Measurements from ENCODE around the gene CCDC172.
"Not testable (repeated sequence)": the region's sequence is repeated elsewhere in the genome, so short reads cannot be mapped to it uniquely, and the experiment has no call there.

Gene CCDC172

DNA sequence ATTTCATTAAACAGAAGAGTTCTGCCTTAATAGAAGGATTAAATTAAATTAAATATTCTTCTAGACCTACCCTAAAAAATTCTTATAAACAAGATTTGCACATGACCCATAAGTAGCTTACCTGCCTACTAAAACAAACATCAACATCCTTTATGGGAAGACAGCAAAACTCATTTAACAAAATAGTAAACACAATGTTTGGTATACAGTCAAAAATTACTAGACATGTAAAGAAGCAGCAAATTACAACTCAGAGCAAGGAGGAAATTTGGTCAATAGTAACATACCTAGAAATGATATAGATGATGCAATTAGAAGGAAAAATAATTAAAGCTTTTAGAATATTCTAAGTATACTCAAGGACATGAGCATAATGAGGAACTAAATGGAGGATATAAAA, 27.9 kb downstream of the CCDC172 start:
- DNase-seq = no peak

DNA sequence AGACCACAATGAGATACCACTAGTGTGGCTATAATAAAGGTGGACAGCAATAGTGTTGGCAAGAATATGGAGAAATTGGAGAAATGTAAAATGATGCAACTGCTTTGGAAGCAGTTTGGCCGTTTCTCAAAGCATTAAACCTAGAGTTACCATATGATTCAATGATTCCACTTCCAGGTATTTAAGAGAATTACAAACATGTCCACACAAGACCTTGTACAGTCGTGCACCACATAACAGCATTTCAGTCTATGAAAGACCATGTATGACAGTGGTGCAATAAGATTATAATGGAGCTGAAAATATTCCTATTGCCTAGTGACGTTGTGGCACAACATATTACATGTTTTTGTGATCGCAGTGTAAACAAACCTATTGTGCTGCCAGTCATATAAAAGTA, 29.6 kb downstream of the CCDC172 start:
- no peak for DNase-seq

DNA sequence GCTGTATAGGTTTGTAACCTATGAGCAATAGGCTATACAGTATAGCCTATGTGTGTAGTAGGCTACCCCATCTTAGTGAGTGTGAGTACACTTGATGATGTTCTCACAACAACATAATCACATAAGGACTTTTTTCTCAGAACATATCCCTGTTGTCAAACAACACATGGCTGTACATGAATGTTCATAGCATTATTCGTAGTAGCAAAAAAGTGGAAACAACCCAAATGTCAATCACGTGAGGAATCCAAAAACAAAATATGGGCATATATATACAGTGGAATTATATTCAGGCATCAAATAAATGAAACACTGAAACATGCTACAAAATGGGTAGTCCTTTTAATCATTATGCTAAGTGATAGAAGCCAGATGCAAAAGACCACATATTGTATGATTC, 31.1 kb downstream of the CCDC172 start:
- DNase-seq = no peak

DNA sequence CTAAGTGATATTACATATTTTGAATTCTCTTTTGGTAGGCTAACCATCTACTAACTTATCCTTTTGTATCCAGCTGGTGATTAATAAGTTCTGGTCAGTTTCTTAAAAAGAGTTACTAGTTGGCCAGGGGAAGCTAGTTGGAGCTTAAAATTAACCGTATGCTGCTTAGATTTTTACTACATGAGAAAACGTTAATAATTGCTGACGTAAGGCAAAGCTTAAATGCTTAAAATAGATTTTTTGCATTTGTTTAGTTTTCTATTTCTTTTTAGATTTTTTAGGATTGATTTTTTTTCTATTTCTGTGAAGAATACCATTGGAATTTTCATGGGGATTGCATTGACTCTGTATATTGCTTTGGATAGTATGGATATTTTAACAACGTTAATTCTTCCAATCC, 32.6 kb downstream of the CCDC172 start:
- no peak for DNase-seq

DNA sequence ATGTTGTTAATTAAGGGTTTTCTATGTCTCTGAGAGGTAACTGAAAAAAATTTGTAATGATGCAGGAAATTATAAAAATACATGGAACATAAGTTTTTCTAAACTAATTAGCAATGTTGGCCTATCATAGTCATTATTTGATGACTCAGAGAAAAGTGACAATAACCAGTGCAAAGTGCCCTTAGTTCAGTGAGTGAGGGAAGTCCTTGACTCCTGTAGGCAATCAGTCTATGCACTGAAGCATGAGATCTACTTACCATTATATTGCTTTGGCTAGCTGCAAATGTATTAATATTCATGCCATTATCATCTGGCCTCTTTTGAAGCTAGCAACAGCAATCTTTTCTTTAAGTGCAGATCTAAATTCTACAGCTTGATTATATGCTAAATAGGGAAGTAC, 40.6 kb downstream of the CCDC172 start:
- DNase-seq = no peak

DNA sequence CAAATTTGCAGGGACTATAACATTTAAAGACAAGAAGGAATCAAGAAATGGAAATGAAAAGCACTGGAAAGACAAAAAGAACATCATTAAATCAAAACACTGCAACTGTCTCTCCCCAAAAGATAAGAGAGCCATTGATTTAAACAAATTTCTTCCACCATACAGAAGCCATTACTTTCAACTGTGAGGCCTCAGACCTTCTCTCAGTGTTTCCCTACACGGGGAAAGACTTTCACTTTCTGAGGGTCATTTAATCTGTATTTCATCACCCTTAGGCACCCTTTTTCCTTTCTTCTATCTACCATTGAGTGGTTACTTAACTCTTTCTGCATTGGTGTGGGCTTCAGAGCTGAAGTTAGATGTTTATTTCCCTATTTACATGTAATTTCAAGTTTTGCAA, 47.5 kb downstream of the CCDC172 start:
- no peak for DNase-seq

DNA sequence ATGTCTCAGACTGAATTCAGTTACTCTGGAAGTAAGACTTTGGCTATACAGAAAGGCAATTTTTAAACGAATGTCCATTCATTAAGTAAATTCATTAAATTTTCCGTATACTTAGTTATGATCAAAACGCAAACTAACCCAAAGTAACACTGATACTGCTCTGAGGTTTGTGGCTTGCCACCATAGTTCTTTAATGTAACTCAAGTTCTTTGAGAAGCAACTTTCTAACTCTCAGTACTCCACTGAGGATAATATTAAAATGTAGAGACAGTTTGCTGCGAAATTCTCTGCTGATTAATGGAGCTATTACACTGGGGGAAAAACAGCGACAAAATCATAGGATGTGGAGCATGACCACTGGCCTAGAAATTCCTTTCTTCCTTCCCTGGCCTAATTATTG, 58.0 kb downstream of the CCDC172 start:
- no peak for DNase-seq

DNA sequence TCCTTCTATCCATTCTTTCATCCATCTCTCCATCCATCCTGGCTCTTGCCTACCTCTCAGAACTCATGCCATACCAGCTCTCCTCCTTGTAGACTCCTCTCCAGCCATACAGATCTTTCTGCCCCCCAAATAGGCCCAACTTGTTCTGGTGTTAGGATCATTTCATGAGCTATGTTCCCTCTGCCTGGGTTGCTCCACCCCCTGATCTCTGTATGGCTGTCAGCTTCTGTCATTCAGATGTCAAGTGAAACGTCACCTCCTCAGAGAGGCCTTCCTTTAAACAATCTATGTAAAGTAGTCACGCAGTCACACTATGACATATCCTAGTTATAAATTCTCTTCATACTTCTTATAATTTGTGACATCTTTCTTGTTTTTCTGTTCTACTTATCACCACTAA, 61.1 kb downstream of the CCDC172 start:
- DNase-seq = no peak

DNA sequence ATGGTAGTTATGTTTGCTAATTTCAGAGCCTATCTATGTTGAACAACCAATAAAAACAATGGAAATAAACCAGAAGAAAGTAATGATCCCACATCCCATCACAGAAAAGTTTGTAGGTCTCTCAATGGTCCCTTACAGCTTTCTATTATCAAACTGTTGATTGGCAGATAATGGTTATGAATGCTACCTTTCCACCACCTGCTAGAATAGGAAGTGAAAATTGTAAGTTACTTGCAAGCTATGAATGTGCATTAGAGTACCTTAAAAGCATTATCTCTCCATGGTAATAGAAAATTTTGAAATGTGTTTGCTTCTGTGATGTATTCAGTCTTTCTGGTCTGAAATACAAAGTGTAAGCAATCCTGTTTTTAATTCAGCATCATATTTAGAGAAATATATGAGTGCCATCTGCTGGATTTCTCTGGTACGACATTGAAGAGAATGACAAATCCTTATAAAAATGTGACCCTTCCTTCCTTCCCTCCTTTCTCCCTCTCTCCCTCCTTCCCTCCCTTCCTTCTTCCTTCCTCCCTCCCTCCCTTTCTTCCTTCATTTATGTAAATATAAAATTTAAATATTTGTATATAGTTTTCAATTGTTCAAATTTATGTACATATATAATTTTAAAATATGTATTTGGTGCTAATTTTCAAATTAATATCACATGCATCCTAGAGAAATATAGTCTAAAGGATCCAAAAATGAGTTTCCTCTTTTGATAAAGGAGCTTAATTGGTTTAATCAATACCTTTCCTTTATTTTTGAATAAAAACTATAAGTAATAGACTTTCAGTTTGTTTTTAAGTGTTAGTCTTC, 62.0 kb downstream of the CCDC172 start:
- DNase-seq = no peak

DNA sequence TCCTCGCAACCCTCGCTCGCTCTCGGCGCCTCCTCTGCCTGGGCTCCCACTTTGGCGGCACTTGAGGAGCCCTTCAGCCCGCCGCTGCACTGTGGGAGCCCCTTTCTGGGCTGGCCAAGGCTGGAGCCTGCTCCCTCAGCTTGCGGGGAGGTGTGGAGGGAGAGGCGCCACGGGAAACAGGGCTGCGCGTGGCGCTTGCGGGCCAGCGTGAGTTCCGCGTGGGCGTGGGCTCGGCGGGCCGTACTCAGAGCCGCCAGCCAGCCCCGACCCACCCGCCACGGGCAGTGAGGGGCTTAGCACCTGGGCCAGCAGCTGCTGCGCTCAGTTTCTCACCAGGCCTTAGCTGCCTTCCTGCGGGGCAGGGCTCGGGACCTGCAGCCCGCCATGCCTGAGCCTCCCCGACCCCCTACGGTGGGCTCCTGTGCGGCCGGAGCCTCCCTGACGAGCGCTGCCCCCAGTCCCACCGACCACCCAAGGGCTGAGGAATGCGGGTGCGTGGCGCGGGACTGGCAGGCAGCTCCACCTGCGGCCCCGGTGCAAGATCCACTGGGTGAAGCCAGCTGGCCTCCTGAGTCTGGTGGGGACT, 69.1 kb downstream of the CCDC172 start:
- not testable (repeated sequence) for DNase-seq

DNA sequence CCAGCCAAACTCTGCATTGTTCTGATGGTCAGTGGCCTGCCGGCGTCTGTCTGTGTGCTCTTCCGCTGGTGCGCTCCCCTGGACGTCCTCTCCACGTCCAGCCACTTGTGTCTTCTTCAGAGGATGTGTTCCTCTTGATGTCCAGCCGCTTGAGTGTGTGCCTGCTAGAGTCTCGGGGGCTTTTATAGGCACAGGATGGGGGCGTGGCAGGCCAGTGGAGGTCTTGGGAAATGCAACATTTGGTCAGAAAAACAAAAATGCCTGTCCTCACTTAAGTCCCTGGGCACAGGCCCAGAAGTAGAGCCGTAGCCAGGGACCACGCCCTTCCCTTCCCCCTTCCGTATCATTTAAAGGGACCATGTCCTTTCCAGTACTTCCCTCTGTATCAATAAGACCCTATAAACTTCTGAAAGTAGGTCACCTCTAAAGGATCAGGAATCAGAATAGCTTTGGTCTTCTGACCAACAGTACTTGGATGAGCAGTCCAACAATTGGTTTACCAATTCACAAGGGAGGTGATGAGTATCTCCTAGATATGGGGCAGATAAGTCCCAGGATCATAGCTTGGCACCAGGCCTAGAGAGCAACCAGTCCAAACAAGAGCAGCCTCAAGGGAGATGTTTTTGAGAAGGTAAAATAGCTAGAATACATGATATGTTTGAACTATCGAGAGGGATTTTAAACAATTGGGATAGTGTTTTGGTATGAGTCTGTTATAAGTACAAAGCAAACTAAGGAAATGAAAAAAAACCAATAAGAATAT, 71.2 kb downstream of the CCDC172 start:
- DNase-seq = no peak

DNA sequence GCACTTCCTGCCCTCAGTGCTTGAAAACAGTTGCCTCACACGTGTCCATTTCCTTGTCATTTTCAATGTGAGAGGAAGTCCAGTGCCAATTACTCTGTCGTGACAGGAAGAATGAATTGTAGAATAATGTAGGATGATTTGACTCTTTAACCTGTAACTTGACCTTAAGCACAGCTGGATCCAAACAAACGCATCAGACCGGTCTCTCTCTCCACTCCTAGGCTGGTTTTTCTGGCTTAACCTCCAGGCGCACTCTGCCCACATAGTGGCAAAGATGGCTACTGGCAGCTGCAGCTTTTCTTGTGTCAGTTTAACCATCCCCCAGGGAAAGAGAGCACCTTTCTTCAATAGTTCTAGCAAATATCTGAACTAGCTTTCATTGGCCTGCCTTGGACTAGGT, 74.0 kb downstream of the CCDC172 start:
- DNase-seq = no peak

DNA sequence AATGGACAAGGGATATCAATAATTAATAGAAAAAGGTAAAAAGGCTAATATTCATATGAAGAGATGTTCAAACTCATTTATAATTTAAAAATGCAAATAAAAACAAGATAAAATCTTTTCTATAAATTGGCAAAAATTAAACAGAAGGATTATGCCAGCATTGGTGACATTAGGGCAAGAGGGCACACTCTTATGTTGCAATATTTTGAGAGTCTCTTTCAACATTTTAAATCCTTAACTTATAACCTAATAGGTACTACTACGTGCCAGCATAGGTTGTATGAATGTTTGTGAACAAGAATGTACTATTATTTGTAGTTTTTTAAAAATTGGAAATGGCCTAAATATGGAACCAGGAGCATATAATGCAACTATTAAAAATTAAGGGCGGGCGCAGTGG, 78.6 kb downstream of the CCDC172 start:
- no peak for DNase-seq

DNA sequence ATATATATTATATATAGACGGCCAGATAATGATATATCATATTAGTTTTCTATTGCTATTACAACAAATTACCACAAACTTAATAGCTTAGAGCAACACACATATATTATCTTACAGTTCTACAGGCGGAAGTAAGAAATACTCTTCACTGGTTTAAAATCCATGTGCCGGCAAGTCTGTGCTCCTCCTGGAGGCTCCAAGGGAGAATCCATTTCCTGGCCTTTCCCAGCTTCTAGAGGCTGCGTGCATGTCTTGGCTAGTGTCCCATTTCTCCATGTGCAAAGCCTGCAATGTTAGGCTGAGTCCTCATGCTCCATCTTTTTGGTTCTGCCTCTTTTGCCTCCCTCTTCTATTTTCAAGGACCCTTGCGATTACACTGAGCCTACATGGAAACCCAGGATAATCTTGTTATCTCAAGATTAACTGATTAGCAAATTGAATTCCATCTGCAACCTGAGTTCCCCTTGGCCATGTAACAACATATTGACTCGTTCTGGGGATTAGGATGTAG, 79.5 kb downstream of the CCDC172 start:
- DNase-seq = no peak

DNA sequence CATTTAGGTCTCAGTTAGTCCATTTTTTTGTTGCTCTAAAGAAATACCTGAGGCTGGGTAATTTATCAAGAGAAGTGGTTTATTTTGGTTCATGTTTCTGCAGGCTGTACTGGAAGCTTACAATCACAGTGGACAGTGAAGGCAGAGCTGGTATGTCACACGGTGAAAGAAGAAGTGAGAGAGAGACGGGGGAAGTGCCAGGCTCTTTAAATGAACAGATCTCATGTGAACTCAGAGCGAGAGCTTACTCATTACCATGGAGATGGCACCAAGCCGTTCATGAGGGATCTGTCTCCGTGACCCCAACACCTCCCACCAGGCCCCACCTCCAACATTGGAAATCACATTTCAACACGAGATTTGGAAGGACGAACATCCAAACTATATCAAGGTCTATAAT, 84.5 kb downstream of the CCDC172 start:
- no peak for DNase-seq

DNA sequence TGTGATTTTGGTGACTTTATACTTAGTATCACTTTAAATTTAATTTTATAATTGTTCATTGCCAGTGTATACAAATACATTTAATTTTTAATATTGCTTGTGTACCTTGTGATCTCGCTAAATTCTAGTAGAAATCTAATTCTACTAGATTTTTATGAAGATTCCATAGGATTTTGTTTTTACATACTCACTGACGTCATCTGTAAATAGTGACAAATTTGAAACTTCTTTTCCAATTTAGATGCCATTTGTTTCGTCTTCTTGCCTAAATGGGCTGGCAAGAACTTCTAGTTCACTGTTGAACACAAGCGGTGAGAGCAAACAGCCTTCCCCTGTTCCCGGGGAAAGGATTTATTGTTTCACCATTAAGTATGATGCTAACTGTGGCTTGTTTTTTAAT, 86.1 kb downstream of the CCDC172 start:
- DNase-seq = no peak

DNA sequence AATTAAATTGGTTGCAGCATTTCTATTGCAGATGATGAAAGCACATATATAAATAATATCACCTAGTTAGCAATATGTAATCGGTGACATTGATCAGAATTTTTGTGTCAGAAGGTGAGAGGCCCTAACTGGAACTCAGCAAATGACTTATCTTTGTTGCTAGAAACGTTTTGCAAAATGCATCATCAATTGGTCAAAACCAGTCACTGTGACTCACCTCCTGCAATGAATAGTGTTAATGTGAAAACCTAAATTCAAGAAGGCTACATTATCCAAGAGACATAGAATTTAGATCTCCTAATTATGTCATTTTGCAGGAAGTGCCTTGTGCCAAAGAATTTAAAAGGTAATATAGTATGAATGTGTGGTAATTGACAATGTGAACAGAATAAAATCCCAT, 93.6 kb downstream of the CCDC172 start:
- no peak for DNase-seq

DNA sequence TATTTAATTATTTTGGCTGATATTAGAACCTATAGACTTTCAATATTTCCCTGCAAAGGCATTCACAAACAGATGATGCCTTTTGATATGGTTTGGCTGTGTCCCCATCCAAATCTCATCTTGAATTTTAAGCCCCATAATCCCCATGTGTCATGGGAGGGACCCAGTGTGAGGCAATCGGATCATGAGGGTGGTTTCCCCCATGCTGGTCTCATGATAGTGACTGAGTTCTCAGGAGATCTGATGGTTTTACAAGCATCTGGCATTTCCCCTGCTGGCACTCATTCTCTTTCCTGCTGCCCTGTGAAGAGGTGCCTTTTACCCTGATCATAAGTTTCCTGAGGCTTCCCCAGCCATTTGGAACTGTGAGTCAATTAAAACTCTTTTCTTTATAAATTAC, 94.1 kb downstream of the CCDC172 start:
- DNase-seq = no peak

DNA sequence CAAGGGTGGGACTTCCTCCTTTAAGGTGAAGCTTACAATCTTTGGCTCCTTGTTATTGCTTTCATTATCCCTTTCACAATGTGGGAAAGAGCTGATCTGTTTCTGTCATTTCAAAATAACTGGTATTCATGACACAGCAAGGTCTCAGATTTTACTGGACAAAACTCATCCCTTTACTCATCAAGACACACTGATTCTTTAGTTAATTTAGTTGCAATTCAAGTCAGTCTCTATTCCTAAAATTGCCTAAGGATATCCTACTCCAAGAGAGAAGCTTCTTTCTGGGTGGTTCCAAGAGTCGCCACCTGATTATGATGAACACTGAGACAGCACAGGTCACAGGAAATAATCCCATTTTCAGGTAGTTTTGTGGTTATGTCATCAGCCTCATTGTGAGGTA, 97.6 kb downstream of the CCDC172 start:
- DNase-seq = no peak

DNA sequence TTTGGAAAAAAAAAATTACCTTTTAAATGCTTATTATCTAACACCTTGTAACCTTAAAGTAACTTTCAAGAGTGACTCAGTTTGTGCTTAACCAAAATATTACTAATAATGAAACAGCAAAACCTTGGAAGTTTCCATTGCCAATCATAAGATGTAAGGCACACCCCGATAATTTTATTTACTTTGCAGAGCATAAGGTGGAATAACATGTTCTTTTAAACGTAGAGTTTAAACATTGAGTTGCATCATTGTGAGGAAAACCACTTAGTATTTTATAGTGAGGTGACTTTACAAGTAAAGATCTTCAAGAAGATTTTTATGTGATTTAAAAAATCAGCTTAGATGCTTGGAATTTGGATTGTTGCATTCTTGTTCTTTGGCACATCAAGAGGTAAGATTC, 103.4 kb downstream of the CCDC172 start, which contains the start of gene PNLIPRP3:
TSS of gene PNLIPRP3 (plus strand) at position 177 of the 400 bp plus-strand sequence. CDS start at position 343, 166 bp downstream.
- no peak for DNase-seq

DNA sequence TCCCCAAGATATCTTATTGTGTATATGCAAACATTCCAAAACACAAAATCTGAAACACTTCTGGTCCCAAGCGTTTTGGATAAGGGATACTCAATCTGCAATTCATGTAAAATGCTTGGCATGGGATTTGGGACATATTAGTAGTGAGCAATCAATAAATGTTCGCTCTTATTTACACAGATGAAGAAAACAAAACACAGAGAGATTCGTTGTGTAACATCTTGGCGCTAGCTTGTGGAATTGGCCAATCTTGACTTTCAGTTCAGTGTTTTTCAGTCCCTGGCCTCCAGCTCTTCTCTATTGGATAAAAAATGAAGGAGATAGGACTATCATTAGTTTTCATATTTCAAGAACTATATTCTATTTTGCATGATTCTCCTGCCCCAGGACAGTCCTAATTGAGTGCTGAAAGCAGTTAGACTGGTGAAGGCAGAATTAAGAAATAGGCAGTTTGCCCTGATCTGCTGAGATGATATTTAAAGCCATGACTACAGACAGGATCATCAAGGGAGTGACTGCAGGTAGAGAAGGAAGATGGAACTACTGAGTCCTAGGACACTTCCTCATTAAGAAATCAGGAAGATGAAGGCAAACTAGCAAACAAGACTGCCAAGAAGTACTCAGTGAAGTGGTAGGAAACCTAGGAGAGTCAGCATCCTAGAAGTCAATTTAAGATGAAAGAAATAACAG, 105.2 kb downstream of the CCDC172 start:
- no peak for DNase-seq

Measured in activated CD8-positive, alpha-beta memory T cell treated with anti-CD3 and anti-CD28 coated beads, Interleukin-2, amount 50 U/mL, for 48 hours (primary cell).